Measurements from ENCODE around the gene MEN1. TPM values are rescaled to one million over a fixed set of nuclear protein-coding genes. Genes with fewer than 3 reads are reported as not detected.
"Not testable (repeated sequence)": the region's sequence is repeated elsewhere in the genome, so short reads cannot be mapped to it uniquely, and the experiment has no call there.

The MEN1 gene
- total RNA-seq, 2 donors from 2014 or later = 11.6 to 16.0 TPM

DNA sequence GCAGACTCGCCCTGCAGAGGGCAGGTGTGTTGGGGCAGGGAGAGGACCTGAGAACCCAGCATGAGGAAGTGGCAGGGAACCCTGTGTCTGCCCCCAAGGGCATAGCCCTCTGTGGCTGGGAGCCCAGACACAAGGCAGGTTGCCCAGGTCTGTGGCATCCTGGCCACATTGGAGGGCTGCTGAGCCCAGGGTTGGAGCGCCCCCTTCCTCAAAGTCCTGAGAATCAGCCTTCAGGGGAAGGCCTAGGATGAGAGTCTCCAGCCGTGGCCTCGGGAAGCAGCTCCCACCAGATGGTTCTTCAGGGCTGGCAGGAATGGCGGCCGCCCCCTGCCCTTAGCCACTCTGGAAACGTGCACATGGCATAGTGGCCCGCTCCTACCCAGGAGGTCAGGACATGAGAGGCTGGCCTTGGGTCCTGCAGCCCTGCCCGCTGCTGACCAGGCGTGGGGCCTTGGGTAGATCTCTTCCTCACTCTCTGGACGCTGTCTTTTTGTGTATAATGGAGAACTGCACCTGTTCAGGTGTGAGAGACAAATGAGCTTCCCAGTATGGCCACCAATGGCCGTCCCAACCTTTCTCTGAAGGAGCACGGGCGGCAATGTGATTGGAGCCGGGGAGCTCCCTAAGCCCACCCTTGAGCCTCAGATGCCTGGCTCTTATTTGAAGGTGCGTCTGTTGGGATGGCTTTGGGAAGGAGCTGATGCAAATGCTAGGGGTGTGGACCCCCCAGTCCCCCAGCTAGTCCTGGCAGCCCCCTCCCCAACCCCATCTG lies 38.7 kb upstream of the MEN1 start:
- Histone ChIP-seq H3K4me3 (no peak overlapping the region), H3K27me3 (replicated peaks; ENCODE audit: insufficient read depth) (no peaks in the 10 kb centered on the region), H3K9me3 (no peaks in the 10 kb centered on the region), H3K4me1 (ENCODE audit: control insufficient read depth in 1 of 2, low read depth in 2 of 2) (peaks cover 17 to 57% of the 10 kb centered on the region in 2 donors), H3K27ac (peak overlapping the region in 1 of 2 donors; percentile 57), H3K36me3 (peaks cover 11% of the 10 kb centered on the region)
- DNase-seq (ENCODE audit: low spot score) = no peak
- TF ChIP-seq, protein P1, sequence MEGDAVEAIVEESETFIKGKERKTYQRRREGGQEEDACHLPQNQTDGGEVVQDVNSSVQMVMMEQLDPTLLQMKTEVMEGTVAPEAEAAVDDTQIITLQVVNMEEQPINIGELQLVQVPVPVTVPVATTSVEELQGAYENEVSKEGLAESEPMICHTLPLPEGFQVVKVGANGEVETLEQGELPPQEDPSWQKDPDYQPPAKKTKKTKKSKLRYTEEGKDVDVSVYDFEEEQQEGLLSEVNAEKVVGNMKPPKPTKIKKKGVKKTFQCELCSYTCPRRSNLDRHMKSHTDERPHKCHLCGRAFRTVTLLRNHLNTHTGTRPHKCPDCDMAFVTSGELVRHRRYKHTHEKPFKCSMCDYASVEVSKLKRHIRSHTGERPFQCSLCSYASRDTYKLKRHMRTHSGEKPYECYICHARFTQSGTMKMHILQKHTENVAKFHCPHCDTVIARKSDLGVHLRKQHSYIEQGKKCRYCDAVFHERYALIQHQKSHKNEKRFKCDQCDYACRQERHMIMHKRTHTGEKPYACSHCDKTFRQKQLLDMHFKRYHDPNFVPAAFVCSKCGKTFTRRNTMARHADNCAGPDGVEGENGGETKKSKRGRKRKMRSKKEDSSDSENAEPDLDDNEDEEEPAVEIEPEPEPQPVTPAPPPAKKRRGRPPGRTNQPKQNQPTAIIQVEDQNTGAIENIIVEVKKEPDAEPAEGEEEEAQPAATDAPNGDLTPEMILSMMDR (IDR thresholded peaks at IDR 0.05) = no peak
- ATAC-seq (ENCODE audit: insufficient number of reproducible peaks, low FRiP score, low read depth) = no peak

DNA sequence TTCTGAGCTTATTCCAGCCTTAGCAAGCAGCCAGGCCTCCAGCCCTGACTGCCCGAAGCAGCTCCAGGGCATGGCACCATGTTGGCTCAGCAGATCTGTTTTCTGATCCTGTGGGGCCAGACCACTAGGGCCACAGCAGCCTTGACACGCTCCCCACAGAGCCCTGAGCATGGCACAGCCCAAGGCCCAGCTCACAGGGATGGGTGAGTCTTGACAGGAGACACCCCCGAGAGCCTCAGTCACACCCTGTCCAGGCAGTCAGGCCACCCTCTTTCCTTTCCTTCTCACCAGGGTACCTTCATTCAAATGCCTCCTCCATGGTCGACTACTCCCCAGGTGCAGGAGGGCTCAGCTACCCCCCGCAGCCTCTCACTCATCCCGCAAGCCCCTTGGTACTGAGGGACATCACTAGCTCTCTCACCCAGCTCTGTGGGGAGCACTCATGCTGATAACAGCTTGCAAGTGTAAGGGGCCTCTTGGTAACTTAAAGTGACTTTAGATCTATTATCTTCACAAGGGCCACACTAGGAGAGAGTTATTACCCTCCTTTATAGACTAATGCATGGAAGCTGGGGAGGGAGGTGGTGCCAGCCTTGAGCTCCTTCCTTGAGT lies 38.0 kb upstream of the MEN1 start:
- Histone ChIP-seq H3K4me1 (ENCODE audit: control insufficient read depth in 1 of 2, low read depth in 2 of 2) (peaks cover 16 to 50% of the 10 kb centered on the region in 2 donors), H3K4me3 (no peak overlapping the region), H3K27ac (no peak overlapping the region), H3K9me3 (no peaks in the 10 kb centered on the region), H3K27me3 (replicated peaks; ENCODE audit: insufficient read depth) (no peaks in the 10 kb centered on the region), H3K36me3 (peaks cover 6% of the 10 kb centered on the region)
- TF ChIP-seq, protein P1 (IDR thresholded peaks at IDR 0.05) = no peak
- DNase-seq (ENCODE audit: low spot score) = no peak
- ATAC-seq (ENCODE audit: insufficient number of reproducible peaks, low FRiP score, low read depth) = no peak

DNA sequence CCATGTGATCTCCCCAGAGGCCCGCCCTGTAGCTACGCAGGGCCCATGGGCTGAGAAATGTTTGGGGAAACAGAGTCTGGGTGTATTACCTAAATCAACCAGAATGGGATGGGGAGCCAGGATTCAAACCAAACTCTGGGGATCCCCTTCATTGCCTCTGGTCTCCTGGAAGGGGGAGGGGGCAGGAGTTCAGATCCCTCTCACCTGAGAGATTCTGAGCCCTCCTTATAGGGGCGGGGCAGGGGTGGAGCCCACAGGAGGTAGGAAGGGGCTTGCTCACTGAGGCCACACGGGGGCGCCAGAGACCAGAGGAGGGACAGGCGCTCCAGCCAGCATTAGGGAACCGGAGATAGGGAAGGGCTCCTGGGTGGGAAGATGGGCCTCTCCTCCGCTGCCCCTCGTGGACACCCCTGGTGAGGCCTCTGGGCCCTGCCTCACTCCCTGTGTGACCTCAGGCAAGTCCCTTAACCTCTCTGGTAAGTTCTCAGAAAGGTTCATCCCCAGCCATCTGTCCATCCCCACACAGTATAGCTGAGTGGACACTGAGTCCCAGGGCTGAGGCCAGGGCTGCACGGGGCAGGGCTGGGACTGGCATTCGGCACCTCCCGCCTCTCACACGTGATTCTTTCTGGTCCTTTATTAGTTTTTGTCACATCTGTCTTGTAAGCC lies 36.8 kb upstream of the MEN1 start:
- TF ChIP-seq, protein P1 (IDR thresholded peaks at IDR 0.05) = peak; percentile 99
- Histone ChIP-seq H3K27me3 (replicated peaks; ENCODE audit: insufficient read depth) (no peaks in the 10 kb centered on the region), H3K27ac (no peak overlapping the region), H3K36me3 (no peaks in the 10 kb centered on the region), H3K4me1 (ENCODE audit: control insufficient read depth in 1 of 2, low read depth in 2 of 2) (peaks cover 16 to 43% of the 10 kb centered on the region in 2 donors), H3K9me3 (no peaks in the 10 kb centered on the region), H3K4me3 (no peak overlapping the region)
- peak; percentile 69 for ATAC-seq (ENCODE audit: insufficient number of reproducible peaks, low FRiP score, low read depth)
- peak; percentile 63 for DNase-seq (ENCODE audit: low spot score)

DNA sequence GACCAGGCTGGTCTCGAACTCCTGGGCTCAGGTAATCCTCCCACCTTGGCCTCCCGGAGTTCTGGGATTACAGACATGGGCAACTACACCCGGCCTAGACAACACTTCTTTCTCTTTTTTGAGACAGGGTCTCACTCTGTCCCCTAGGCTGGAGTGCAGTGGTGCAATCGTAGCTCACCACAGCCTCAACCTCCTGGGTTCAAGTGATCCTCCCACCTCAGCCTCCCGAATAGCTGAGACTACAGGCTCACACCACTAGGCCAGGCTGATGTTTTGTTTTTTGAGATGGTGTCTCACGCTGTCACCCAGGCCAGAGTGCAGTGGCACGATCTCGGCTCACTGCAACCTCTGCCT lies 35.4 kb upstream of the MEN1 start:
- H3K27me3 ChIP-seq (replicated peaks; ENCODE audit: insufficient read depth); H3K27ac ChIP-seq; ATAC-seq (ENCODE audit: insufficient number of reproducible peaks, low FRiP score, low read depth); H3K36me3 ChIP-seq; H3K4me3 ChIP-seq; DNase-seq (ENCODE audit: low spot score); H3K9me3 ChIP-seq: not testable (repeated sequence)
- peaks cover 16 to 39% of the 10 kb centered on the region in 2 donors for H3K4me1 ChIP-seq (ENCODE audit: control insufficient read depth in 1 of 2, low read depth in 2 of 2)

DNA sequence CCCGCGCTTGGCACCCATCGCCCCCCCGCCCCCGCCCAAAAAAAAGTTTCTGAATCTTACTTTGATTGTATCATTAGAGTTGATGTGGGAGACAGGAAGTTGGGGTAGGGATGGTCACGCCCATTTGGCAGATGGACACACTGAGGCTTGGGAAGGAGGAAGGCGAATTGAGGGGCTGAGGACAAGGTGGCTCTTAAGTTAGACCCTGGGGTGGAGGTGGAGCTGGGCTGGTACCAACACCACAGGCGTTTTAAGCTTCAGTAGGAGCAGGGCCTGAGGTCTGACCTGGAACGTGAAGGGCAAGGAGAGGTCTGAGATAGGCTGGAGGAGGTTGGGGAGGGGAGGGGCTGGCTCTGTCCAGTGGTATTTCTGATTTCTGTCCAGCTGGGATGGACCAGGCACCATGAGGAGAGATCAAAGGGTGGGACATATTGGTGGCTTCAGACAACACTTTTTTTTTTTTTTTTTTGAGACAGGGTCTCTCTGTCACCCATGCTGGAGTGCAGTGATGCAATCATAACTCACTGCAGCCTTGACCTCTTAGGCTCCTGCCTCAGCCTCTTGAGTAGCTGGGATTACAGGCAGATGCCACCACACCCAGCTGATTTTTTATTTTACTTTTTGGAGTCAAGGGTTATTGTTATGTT lies 34.9 kb upstream of the MEN1 start:
- H3K27ac ChIP-seq = no peak overlapping the region
- TF ChIP-seq, protein P1 (IDR thresholded peaks at IDR 0.05) = no peak
- no peak for ATAC-seq (ENCODE audit: insufficient number of reproducible peaks, low FRiP score, low read depth)

More for the DNA sequence above, 34.9 kb upstream of the MEN1 start:
- Histone ChIP-seq H3K4me1 (ENCODE audit: control insufficient read depth in 1 of 2, low read depth in 2 of 2) (peaks cover 14 to 37% of the 10 kb centered on the region in 2 donors), H3K27me3 (replicated peaks; ENCODE audit: insufficient read depth) (no peaks in the 10 kb centered on the region), H3K9me3 (no peaks in the 10 kb centered on the region), H3K36me3 (no peaks in the 10 kb centered on the region), H3K4me3 (peak overlapping the region; percentile 70)
- DNase-seq (ENCODE audit: low spot score) = no peak

Measured in thoracic aorta (tissue), 2 donors.